GM19238 (cell line): ENCODE results near the gene TP53I13.

ENCODE experiments used
- DNase-seq: peaks from one replicate; pipeline ENCODE4 v3.0.0; 2011; ENCODE audit warnings: low spot score; ENCODE audit not compliant: insufficient read length

TP53I13 gene

GRCh38 chr17:29567304-29567553, 1.3 kb upstream of the TP53I13 start:
- DNase-seq = no peak

GRCh38 chr17:29567554-29568330, 759 bp upstream of the TP53I13 start:
- peak; percentile 93 for DNase-seq

GRCh38 chr17:29569245-29569950, 897 bp downstream of the TP53I13 start:
- DNase-seq = no peak

GRCh38 chr17:29570521-29570920, 2.0 kb downstream of the TP53I13 start:
- DNase-seq = no peak

GRCh38 chr17:29571486-29571882, 3.0 kb downstream of the TP53I13 start:
- DNase-seq = no peak

- no peak for DNase-seq
These were observed 3.6 kb downstream of the TP53I13 start for GRCh38 chr17:29571883-29572681.

GRCh38 chr17:29572691-29573557, 4.4 kb downstream of the TP53I13 start:
- no peak for DNase-seq

GRCh38 chr17:29573558-29573869, 5.0 kb downstream of the TP53I13 start:
- DNase-seq = no peak

- DNase-seq = no peak
These were observed 5.6 kb downstream of the TP53I13 start for GRCh38 chr17:29573871-29574731.

GRCh38 chr17:29574732-29575510, 6.4 kb downstream of the TP53I13 start:
- no peak for DNase-seq

GRCh38 chr17:29575511-29576213, 7.2 kb downstream of the TP53I13 start:
- no peak for DNase-seq

GRCh38 chr17:29576214-29577000, 7.9 kb downstream of the TP53I13 start:
- DNase-seq = no peak

GRCh38 chr17:29577001-29577370, 8.5 kb downstream of the TP53I13 start:
- no peak for DNase-seq

GRCh38 chr17:29577385-29578211, 9.1 kb downstream of the TP53I13 start:
- no peak for DNase-seq

GRCh38 chr17:29578626-29579485, 10.4 kb downstream of the TP53I13 start:
- no peak for DNase-seq
